Measurements from ENCODE around the gene SLC25A44.
"Not testable (repeated sequence)": the region's sequence is repeated elsewhere in the genome, so short reads cannot be mapped to it uniquely, and the experiment has no call there.

The SLC25A44 gene

DNA sequence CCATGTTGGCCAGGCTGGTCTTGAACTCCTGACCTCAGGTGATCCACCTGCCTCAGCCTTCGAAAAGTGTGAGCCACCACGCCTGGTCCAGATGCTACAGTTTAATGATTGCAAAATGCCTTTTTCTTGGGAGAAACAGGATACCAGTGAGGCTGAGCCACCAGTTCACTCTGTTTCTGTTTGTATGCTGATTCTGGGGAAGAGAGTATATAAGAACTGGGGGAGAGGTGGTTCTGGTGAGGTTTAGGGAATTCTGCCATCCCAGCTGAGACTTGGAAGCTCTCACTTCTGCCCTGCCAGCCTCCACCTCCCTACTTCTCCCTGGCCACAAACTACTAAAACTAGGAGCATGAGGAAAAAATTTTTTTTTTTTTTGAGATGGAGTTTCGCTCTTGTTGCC, 10.8 kb downstream of the SLC25A44 start:
- DNase-seq (ENCODE audit: low read depth, low spot score): no peak

DNA sequence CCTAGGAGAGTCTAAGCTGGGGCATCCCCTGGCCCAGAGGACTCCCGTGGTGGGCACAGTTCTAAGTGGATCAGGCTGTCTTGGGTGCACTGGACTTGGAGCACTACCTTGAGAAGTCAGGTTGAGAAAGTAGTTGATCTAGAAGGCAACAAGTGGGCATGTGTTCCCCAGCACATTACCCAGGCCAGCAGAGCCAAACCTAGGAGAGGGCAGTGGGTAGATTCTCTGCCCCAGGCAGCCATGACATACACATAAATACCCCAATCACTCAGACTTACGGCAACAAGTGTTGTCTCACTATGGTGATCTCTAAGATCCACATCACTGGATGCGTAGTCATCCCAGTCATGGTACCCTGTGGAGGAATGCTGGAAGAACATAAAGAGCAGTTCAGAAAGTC, 17.3 kb downstream of the SLC25A44 start:
- DNase-seq (ENCODE audit: low read depth, low spot score): no peak

GRCh38 chr1:156212130-156212529, 18.2 kb downstream of the SLC25A44 start:
- DNase-seq (ENCODE audit: low read depth, low spot score): no peak

DNA sequence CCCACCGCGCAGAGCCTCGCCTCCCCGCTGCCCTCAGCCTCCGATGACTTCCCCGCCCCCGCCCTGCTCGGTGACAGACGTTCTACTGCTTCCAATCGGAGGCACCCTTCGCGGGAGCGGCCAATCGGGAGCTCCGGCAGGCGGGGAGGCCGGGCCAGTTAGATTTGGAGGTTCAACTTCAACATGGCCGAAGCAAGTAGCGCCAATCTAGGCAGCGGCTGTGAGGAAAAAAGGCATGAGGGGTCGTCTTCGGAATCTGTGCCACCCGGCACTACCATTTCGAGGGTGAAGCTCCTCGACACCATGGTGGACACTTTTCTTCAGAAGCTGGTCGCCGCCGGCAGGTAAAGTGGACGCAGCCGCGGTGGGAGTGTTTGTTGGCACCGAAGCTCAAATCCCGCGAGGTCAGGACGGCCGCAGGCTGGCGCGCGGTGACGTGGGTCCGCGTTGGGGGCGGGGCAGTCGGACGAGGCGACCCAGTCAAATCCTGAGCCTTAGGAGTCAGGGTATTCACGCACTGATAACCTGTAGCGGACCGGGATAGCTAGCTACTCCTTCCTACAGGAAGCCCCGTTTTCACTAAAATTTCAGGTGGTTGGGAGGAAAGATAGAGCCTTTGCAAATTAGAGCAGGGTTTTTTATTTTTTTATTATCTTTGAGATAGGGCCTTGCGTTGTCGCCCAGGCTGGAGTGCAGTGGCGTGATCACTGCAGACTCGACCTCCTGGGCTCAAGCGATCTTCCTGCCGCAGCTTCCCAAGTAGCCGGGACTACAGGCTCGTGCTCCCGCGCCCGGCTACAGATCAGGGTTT, 19.1 kb downstream of the SLC25A44 start, which contains the start of gene PMF1:
Gene PMF1 (plus strand): TSS at position 175 of the 811 bp plus-strand sequence. CDS start 9 bp downstream, at position 184.
- peak; percentile 99 for DNase-seq (ENCODE audit: low read depth, low spot score)

DNA sequence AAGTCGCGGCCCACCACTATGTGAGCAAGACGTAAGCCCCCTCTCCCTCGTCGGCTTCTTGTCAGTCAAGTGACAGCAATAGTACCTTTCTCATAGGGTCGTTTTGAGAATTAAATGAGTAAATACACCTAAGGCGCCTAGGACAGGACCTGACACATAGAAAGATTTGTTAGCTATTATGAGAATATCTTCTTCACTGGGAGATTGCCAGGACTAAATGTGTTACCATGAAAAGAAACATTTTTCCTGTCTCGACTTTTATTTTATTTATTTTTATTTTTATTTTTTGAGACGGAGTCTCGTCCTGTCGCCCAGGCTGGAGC, 19.7 kb downstream of the SLC25A44 start:
- no peak for DNase-seq (ENCODE audit: low read depth, low spot score)

DNA sequence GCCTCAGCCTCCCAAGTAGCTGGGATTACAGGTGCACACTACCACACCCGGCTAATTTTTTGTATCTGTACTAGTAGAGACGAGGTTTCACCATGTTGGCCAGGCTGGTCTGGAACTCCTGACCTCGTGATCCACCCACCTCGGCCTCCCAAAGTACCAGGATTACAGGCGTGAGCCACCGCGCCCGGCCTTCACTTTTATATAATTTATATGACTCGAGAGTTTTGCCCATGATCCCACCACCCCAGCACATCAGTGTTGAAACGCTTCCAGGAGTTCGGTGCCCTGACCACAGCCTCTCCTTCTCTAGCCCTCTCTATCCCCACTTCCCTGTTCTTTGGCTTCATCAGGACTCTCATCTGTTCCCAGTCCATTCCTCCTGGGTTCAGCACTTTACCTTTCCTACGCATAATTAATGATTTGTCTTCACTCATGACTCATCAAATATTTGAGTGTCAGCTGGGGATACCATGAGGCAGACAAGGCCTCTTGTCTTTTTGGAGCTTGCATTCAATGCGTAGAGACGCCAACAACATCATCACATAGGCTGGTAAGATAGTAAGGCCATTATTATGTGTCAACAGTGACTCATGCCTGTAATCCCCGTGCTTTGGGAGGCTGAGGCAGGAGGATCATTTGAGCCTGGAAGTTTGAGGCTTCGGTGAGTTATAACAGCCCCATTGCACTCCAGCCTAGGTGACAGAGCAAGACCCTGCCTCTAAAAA, 20.3 kb downstream of the SLC25A44 start:
- DNase-seq (ENCODE audit: low read depth, low spot score): peak; percentile 33

- DNase-seq (ENCODE audit: low read depth, low spot score): not testable (repeated sequence)
Observed at GRCh38 chr1:156216361-156217086, 22.6 kb downstream of the SLC25A44 start.

GRCh38 chr1:156217871-156218270, 24.0 kb downstream of the SLC25A44 start:
- no peak for DNase-seq (ENCODE audit: low read depth, low spot score)

DNA sequence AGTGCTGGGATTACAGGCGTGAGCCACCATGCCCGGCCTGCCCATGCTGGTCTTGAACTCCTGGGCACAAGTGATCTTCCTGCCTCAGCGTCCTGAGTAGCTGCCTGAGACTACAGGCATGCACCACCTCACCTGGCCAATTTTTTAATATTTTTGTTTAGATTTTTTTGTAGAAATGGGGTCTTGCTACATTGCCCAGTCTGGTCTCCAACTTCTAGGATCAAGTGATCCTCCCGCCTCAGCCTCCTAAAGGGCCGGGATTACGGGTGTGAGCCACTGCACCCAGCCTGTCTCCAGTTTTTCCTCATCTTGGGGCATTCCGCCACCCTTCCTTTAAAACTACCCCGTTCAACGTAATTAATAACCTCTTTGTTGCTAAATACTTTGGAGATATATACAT, 26.3 kb downstream of the SLC25A44 start:
- DNase-seq (ENCODE audit: low read depth, low spot score): no peak

DNA sequence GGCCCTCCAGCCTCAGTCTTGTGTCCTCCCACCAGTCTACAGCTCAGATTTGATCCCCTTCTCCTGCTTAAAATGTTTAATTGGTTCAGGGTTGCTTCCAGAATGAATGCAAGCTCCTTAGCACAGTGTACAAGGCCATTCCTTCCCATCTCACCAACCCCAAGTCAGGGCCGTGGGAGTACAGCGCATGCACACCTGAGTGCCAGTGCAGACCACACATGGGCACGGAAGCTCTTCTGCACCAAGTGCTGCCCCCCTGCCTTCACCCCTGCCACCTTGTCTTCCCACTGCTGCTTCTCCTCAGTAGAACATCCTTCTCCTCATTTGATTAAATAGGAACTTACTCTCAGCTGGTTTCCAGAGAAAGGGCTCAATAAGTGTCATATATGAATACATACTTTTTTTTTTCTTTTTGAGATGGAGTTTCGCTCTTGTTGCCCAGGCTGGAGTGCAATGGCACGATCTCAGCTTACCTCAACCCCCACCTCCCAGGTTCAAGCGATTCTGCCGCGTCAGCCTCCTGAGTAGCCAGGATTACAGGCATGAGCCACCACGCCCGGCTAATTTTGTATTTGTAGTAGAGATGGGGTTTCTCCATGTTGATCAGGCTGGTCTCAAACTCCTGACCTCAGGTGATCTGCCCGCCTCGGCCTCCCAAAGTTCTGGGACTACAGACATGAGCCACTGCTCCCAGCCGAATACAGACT, 28.2 kb downstream of the SLC25A44 start:
- DNase-seq (ENCODE audit: low read depth, low spot score): no peak

GRCh38 chr1:156225677-156226014, 31.7 kb downstream of the SLC25A44 start:
- DNase-seq (ENCODE audit: low read depth, low spot score): no peak

GRCh38 chr1:156226116-156226538, 32.2 kb downstream of the SLC25A44 start:
- DNase-seq (ENCODE audit: low read depth, low spot score): no peak

- DNase-seq (ENCODE audit: low read depth, low spot score): no peak
Observed at GRCh38 chr1:156226782-156227181, 32.9 kb downstream of the SLC25A44 start.

- DNase-seq (ENCODE audit: low read depth, low spot score): no peak
Observed at GRCh38 chr1:156228501-156228900, 34.6 kb downstream of the SLC25A44 start.

GRCh38 chr1:156229809-156230472, 36.0 kb downstream of the SLC25A44 start:
- DNase-seq (ENCODE audit: low read depth, low spot score): no peak

DNA sequence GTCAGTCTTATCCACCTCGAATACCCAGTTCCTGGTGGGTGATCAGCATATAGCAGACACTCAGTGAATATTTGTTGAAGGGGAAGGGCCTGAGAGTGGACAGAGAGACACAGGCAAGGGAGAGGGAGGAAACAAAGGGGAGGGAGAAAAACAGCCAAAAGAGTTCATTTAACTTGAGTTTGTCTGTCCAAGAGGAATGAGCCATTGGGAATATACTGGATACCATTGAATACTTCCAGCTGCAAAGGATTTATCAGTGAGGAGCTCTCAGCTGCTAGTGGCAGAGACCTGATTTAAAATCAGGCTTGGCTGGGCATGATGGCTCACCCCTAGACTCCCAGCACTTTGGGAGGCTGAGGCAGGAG, 36.6 kb downstream of the SLC25A44 start:
- no peak for DNase-seq (ENCODE audit: low read depth, low spot score)

DNA sequence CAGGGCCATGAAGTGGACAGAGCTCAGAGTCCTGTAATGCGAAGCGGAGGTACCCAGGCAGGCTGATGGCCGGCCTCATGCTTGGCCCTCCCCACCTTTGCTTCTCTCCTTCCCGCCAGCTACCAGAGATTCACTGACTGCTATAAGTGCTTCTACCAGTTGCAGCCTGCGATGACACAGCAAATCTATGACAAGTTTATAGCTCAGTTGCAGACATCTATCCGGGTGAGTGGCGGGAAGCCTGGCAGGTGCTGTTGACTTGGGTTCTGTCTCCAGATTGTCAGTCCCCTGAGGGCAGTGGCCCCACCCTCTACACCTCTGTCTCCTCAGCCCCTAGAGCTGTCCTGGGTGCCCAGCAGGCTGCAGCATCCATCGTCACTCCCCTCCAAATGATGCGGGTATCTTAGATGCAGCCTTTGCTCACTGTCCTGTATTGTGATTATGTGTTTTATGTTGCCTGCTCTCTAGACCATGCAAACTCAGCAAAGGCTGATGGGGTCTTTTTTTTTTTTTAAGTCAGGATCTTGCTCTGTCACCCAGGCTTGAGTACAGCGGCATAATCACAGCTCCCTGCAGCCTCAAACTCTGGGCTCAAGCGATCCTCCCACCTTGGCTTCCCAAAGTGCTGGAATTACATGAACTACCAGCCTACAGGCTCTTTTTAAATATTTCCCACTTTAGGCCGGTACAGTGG, 38.4 kb downstream of the SLC25A44 start:
- DNase-seq (ENCODE audit: low read depth, low spot score): peak; percentile 43

- peak; percentile 36 for DNase-seq (ENCODE audit: low read depth, low spot score)
Observed at GRCh38 chr1:156233426-156234127, 39.7 kb downstream of the SLC25A44 start.

DNA sequence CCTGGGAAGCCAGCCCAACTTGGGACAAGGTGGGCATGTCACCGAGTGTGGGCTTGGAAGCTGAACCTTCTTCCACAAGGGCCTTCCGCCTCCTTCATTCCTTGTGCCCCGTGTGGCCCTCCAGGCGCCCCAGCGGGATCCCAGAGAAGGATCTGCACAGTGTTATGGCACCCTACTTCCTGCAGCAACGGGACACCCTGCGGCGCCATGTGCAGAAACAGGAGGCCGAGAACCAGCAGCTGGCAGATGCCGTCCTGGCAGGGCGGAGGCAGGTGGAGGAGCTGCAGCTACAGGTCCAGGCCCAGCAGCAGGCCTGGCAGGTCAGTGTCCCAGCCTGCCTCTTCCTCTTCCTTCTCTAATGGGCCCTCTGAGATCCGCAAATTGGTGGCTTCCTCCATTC, 42.3 kb downstream of the SLC25A44 start:
- no peak for DNase-seq (ENCODE audit: low read depth, low spot score)

DNA sequence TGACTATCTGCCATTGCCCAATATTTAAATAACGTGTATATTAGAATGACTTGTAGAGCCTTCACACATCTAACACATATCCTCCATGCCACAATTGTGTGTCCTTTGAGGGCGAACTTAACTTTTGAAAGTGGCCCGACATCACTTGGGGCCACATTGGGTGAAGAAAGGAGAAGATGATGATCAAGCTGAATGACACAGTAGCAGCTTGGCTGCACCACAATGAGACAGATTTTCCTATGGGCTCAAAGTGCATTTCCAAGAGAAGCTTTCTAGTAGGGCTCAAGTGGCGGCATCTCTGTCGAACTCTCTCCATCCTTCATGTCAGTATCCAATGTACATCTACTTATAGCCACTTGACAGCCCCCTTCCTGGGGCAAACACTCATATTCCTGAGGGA, 44.3 kb downstream of the SLC25A44 start:
- no peak for DNase-seq (ENCODE audit: low read depth, low spot score)
